ENCODE measurements around the gene TAP2. TPM values are rescaled to one million over a fixed set of nuclear protein-coding genes. Genes with fewer than 3 reads are reported as not detected.

Gene TAP2
- total RNA-seq, 1 experiment from 2014 or later: 59.9 TPM

GRCh38 chr6:32803416-32803815, 35.1 kb downstream of the TAP2 start:
- H3K27me3 ChIP-seq (ENCODE audit: insufficient read depth, low read length): peaks cover 71% of the 10 kb centered on the region
- no peak overlapping the region for H2AFZ ChIP-seq (ENCODE audit: low read depth, low read length, poor library complexity, severe bottlenecking)
- no peaks in the 10 kb centered on the region for H3K9me2 ChIP-seq (ENCODE audit: insufficient read depth)
- no peaks in the 10 kb centered on the region for H3K4me1 ChIP-seq (ENCODE audit: control insufficient read depth in 1 of 2, insufficient read depth in 2 of 2, low read length in 2 of 2)
- intact Hi-C loops (cut with micrococcal nuclease): no loop called here
- DNase-seq (ENCODE audit: low read depth, low spot score): no peak
- H3K4me3 ChIP-seq (replicated peaks in 1 of 2; ENCODE audit: low read depth in 1 of 2, low read length in 2 of 2): no peak overlapping the region
- no peak for TF ChIP-seq ZFX (IDR thresholded peaks at IDR 0.05)
- TF ChIP-seq SP1 (IDR thresholded peaks at IDR 0.05; ENCODE audit: low read depth): no peak
- TF ChIP-seq EGR1 (IDR thresholded peaks at IDR 0.05; ENCODE audit: low read depth): no peak
- BruUV-seq (replicated peaks): no TSS peak
- no peaks in the 10 kb centered on the region for H3K9me3 ChIP-seq (ENCODE audit: control insufficient read depth in 1 of 2, insufficient read depth in 1 of 2, low read depth in 1 of 2, low read length in 2 of 2)
- no peak overlapping the region for H3K9ac ChIP-seq (ENCODE audit: low read length)
- CTCF ChIA-PET: interaction anchor here (1.6 kb wide), 1 partner anchor 65 kb away, joined by 5 read pairs; no protein-coding TSS in a partner anchor
- no peak for ATAC-seq
- no peak overlapping the region for H3K4me2 ChIP-seq (ENCODE audit: low read length)
- H3K79me2 ChIP-seq (ENCODE audit: insufficient read depth, low read length): no peaks in the 10 kb centered on the region
- RAD21 ChIA-PET (ENCODE audit: low non-redundant PET in 1 of 2, low total read pairs in 2 of 2, uncharacterized antibody in 2 of 2, unreplicated experiment in 2 of 2): no interaction called here
- H3K36me3 ChIP-seq (ENCODE audit: control insufficient read depth in 1 of 2, insufficient read depth in 2 of 2, low read length in 2 of 2): no peaks in the 10 kb centered on the region
- H4K20me1 ChIP-seq (ENCODE audit: insufficient read depth): no peaks in the 10 kb centered on the region
- POLR2A ChIA-PET: no interaction called here
- no peak overlapping the region for H3K27ac ChIP-seq (ENCODE audit: low read depth, low read length)

DNA sequence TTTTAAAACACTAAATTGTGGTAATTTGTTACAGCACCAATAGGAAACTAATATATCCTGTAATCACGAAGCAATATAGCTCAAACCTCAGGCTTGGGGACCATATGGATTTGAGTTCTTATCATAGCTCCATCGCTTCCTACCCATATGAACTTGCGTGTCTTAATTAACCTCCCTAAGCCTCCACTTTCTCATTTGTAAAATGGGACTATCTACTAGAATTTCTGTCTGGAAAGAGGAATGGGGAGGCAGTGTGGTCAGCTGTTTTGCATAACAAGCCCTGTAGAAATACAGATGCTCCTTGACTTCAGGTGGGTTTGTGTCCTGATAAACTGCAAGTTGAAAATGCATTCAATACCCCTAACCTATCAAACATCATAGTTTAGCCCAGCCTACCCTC, 38.8 kb downstream of the TAP2 start:
- intact Hi-C loops (cut with micrococcal nuclease): loop anchor here (5.0 kb wide), 1 partner anchor 1027 kb away; no protein-coding TSS in a partner anchor
- Histone ChIP-seq H2AFZ (ENCODE audit: low read depth, low read length, poor library complexity, severe bottlenecking) (no peak overlapping the region), H3K9me2 (ENCODE audit: insufficient read depth) (no peaks in the 10 kb centered on the region), H3K79me2 (ENCODE audit: insufficient read depth, low read length) (no peaks in the 10 kb centered on the region), H3K4me2 (ENCODE audit: low read length) (no peak overlapping the region), H3K9ac (ENCODE audit: low read length) (no peak overlapping the region), H3K36me3 (ENCODE audit: control insufficient read depth in 1 of 2, insufficient read depth in 2 of 2, low read length in 2 of 2) (no peaks in the 10 kb centered on the region), H3K4me1 (ENCODE audit: control insufficient read depth in 1 of 2, insufficient read depth in 2 of 2, low read length in 2 of 2) (peaks cover 0 to 5% of the 10 kb centered on the region in 2 experiments; a peak in 1 of 4 replicates), H3K27me3 (ENCODE audit: insufficient read depth, low read length) (peaks cover 56% of the 10 kb centered on the region), H3K4me3 (replicated peaks in 1 of 2; ENCODE audit: low read depth in 1 of 2, low read length in 2 of 2) (no peak overlapping the region), H3K27ac (ENCODE audit: low read depth, low read length) (no peak overlapping the region), H3K9me3 (ENCODE audit: control insufficient read depth in 1 of 2, insufficient read depth in 1 of 2, low read depth in 1 of 2, low read length in 2 of 2) (no peaks in the 10 kb centered on the region), H4K20me1 (ENCODE audit: insufficient read depth) (no peaks in the 10 kb centered on the region)
- CTCF ChIA-PET: interaction anchor here (0.9 to 2.0 kb wide), 3 partner anchors 17 to 108 kb away, joined by 3 to 9 read pairs (median 3); no protein-coding TSS in a partner anchor
- no peak for ATAC-seq
- POLR2A ChIA-PET: interaction anchor here (0.8 kb wide), 1 partner anchor 544 kb away, joined by 3 read pairs; no protein-coding TSS in a partner anchor
- DNase-seq (ENCODE audit: low read depth, low spot score): no peak
- RAD21 ChIA-PET (ENCODE audit: low non-redundant PET in 1 of 2, low total read pairs in 2 of 2, uncharacterized antibody in 2 of 2, unreplicated experiment in 2 of 2): interaction anchor here (0.6 to 1.1 kb wide), 2 partner anchors 39 to 69 kb away, joined by 3 read pairs; partner anchors contain the start of gene TAP2 (in 1 of the 2)
- BruUV-seq (replicated peaks): no TSS peak
- TF ChIP-seq EGR1 (IDR thresholded peaks at IDR 0.05; ENCODE audit: low read depth) (no peak), SRF (IDR thresholded peaks at IDR 0.05; ENCODE audit: low read depth) (no peak), SIN3A (IDR thresholded peaks at IDR 0.05; ENCODE audit: low read depth) (no peak), ATF3 (IDR thresholded peaks at IDR 0.05) (no peak), REST (IDR thresholded peaks at IDR 0.05; ENCODE audit: low read depth) (no peak), TCF7L2 (IDR thresholded peaks at IDR 0.05; ENCODE audit: borderline replicate concordance, extremely low read depth, insufficient read depth, insufficient read length) (no peak), POLR2A (IDR thresholded peaks at IDR 0.05; ENCODE audit: borderline replicate concordance, extremely low read depth, insufficient read depth, insufficient read length) (no peak), CBX3 (IDR thresholded peaks at IDR 0.05; ENCODE audit: low read depth) (no peak), ZNF274 (IDR thresholded peaks at IDR 0.05; ENCODE audit: low read depth, low read length) (no peak), MAX (IDR thresholded peaks at IDR 0.05) (no peak), JUND (IDR thresholded peaks at IDR 0.05) (no peak), CEBPB (IDR thresholded peaks at IDR 0.05; ENCODE audit: low read depth) (no peak), SP1 (IDR thresholded peaks at IDR 0.05; ENCODE audit: low read depth) (no peak), EZH2phosphoT487 (IDR thresholded peaks at IDR 0.05; ENCODE audit: borderline replicate concordance) (no peak)
- TF ChIP-seq, protein P1, sequence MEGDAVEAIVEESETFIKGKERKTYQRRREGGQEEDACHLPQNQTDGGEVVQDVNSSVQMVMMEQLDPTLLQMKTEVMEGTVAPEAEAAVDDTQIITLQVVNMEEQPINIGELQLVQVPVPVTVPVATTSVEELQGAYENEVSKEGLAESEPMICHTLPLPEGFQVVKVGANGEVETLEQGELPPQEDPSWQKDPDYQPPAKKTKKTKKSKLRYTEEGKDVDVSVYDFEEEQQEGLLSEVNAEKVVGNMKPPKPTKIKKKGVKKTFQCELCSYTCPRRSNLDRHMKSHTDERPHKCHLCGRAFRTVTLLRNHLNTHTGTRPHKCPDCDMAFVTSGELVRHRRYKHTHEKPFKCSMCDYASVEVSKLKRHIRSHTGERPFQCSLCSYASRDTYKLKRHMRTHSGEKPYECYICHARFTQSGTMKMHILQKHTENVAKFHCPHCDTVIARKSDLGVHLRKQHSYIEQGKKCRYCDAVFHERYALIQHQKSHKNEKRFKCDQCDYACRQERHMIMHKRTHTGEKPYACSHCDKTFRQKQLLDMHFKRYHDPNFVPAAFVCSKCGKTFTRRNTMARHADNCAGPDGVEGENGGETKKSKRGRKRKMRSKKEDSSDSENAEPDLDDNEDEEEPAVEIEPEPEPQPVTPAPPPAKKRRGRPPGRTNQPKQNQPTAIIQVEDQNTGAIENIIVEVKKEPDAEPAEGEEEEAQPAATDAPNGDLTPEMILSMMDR (IDR thresholded peaks at IDR 0.05 in 2 of 3, conservative IDR thresholded peaks at IDR 0.05 in 1 of 3; ENCODE audit: borderline replicate concordance in 1 of 3, insufficient read depth in 1 of 3, low read depth in 2 of 3, low read length in 2 of 3): no peak

Data from HCT116 (cell line).